Heart right ventricle (tissue), 16 donors: ENCODE results near the gene MBD5. TPM values are rescaled to one million over a fixed set of nuclear protein-coding genes. Genes with fewer than 3 reads are reported as not detected.

Source experiments
- ATAC-seq, 8 donors: fragments of 200-7000 bp; cut with Tn5 transposase; one replicate each; pipeline ENCODE4 v1.9.1; 2020; ENCODE audit warnings: mild to moderate bottlenecking in 8 of 8, moderate library complexity in 8 of 8, moderate number of reproducible peaks in 1 of 8
- DNase-seq, 2 donors: peaks; one replicate each; pipeline ENCODE4 v3.0.0-alpha.2; 2020
- H3K27ac ChIP-seq, 10 donors: fragments of 200-600 bp; sonication (generic) in 2 of 10; one replicate each; pipeline versions ENCODE4 v1.5.0 to v1.8.0; 2020 to 2022; ENCODE audit warnings: mild to moderate bottlenecking in 3 of 10
- H3K27me3 ChIP-seq, 7 donors: fragments of 200-600 bp; one replicate each; pipeline ENCODE4 v1.8.0; 2021 to 2022; ENCODE audit warnings: mild to moderate bottlenecking in 2 of 7
- H3K36me3 ChIP-seq, 9 donors: fragments of 200-600 bp; sonication (generic) in 1 of 9; one replicate each; pipeline versions ENCODE4 v1.5.0 to v1.8.0; 2020 to 2022; ENCODE audit warnings: mild to moderate bottlenecking in 2 of 9
- H3K4me1 ChIP-seq, 9 donors: fragments of 200-600 bp; sonication (generic) in 1 of 9; one replicate each; pipeline versions ENCODE4 v1.5.0 to v1.8.0; 2020 to 2022; ENCODE audit warnings: mild to moderate bottlenecking in 4 of 9
- H3K4me3 ChIP-seq, 10 donors: fragments of 200-600 bp; sonication (generic) in 2 of 10; one replicate each; pipeline versions ENCODE4 v1.5.0 to v1.8.0; 2020 to 2022; ENCODE audit warnings: mild to moderate bottlenecking in 7 of 10, moderate library complexity in 2 of 10
- H3K9me3 ChIP-seq, 11 donors: fragments of 200-600 bp in 10 of 11; sonication (generic) in 2 of 11; one replicate each; pipeline versions ENCODE4 v1.5.0 to v1.8.0; 2013 to 2022; ENCODE audit warnings: mild to moderate bottlenecking in 2 of 11, control low read depth in 1 of 11, moderate library complexity in 1 of 11
- CTCF ChIP-seq, 9 donors: fragments of 200-600 bp; sonication (generic) in 2 of 9; IDR thresholded peaks; one replicate each; pipeline versions ENCODE4 v1.5.0 to v1.8.0; 2021 to 2022; ENCODE audit warnings: antibody characterized with exemption in 9 of 9, mild to moderate bottlenecking in 5 of 9, moderate library complexity in 1 of 9
- WGBS, 2 donors: extraction: QIAGEN DNeasy Blood & Tissue Kit; methylation state at CpG; one replicate each; pipeline ENCODE4 v1.1.7; 2013; ENCODE audit warnings: inconsistent platforms in 1 of 2; 5-methylcytosine and 5-hydroxymethylcytosine counted together
- intact Hi-C, 10 donors: fragments of 100-400 bp; cut with DNase I; formaldehyde crosslinking; loops; one replicate each; pipeline versions ENCODE4 v1.11.1 to v1.14.2; 2022
- polyA plus RNA-seq, 2 donors: library from polyadenylated mRNA; stranded (reverse); fragments of 200-250 nt; gene quantifications; one replicate each; pipeline ENCODE4 v1.2.3, GENCODE V29; 2013
- total RNA-seq, 10 donors: library from RNA; stranded (reverse); fragmentation: NEBNext Ultra II Directional in 3 of 10; extraction: Animal tissue kit (Norgen Biotek cat#: 25700) in 3 of 10; gene quantifications; one replicate each; pipeline versions ENCODE4 v1.2.1 to v1.2.4, GENCODE V29; 2021 to 2023
- donor health status: Arrhythmogenic right ventricular cardiomyopathy.
- donor health status: ischemic (EF 13 %, LVEDD 7.1; RV severe dilation, severe dysfunction).
- donor health status: healthy with polysubstance abuse.
- donor health status: DM: no; HTN: yes; CAD: no.
- donor health status: DM: no; HTN: no; CAD: no.
- donor health status: ischemic (EF 25% LVEDD 6.9; RV normal size, moderate dysfunction).
- donor health status: ischemic (EF 25% LVEDD 5.7; RV mildly dilated, moderate dysfunction).
- donor health status: healthy.
- donor health status: DM: yes; HTN: yes; CAD: no.
- donor health status: Ischemic cardiomyopathy.
- donor health status: ischemic (EF 35%, LVEDD 5.7; RV mildly dilated, moderate dysfunction).
- donor health status: nonischemic (EF 11% LVEDD 7.7; RV severe dilation, severe dysfunction).
- donor health status: DM: yes; HTN: yes; CAD: no.
- donor health status: PGD.
- donor health status: ischemic (EF 29% LVEDD 5.4; RV normal size, mild dysfunction).
- donor health status: nonischemic (EF 23%, LVEDD 6.1; RV moderate dilation, normal function).

The MBD5 gene
- total and polyA plus RNA-seq, 12 donors, result 3.4 to 39.8 (median 35.2) TPM

- intact Hi-C loops, result no loop called here
- no peaks in the 10 kb centered on the region for H3K9me3 ChIP-seq
- peak overlapping the region in 1 of 10 donors; percentile 58 for H3K27ac ChIP-seq
- TF ChIP-seq CTCF (IDR thresholded peaks at IDR 0.05), result no peak
- peak in 1 of 8 donors; percentile 22 for ATAC-seq
- no peaks in the 10 kb centered on the region for H3K27me3 ChIP-seq
- 85 to 96% methylated on average over 1 of the region's 1 CpG for WGBS, 2 donors
- no peak for DNase-seq
- peaks cover 0 to 17% (median 0%) of the 10 kb centered on the region in 9 donors for H3K4me1 ChIP-seq
- H3K36me3 ChIP-seq, result no peaks in the 10 kb centered on the region
- H3K4me3 ChIP-seq, result no peak overlapping the region
Measured at GRCh38 chr2:148546270-148546669, 525.4 kb downstream of the MBD5 start.

GRCh38 chr2:148548716-148549400, 528.0 kb downstream of the MBD5 start:
- H3K36me3 ChIP-seq, result no peaks in the 10 kb centered on the region
- intact Hi-C loops, result no loop called here
- no peaks in the 10 kb centered on the region for H3K9me3 ChIP-seq
- no peaks in the 10 kb centered on the region for H3K27me3 ChIP-seq
- no peak overlapping the region for H3K27ac ChIP-seq
- no peak for TF ChIP-seq CTCF (IDR thresholded peaks at IDR 0.05)
- DNase-seq, result no peak
- WGBS, 2 donors, result 85 to 91% methylated on average over 7 of the region's 7 CpGs
- H3K4me3 ChIP-seq, result no peak overlapping the region
- ATAC-seq, result no peak
- peaks cover 0 to 27% (median 4%) of the 10 kb centered on the region in 9 donors for H3K4me1 ChIP-seq

- peak in 2 of 8 donors; percentile 34 to 58 for ATAC-seq
- H3K27ac ChIP-seq, result peak overlapping the region in 1 of 10 donors; percentile 69
- no peak for TF ChIP-seq CTCF (IDR thresholded peaks at IDR 0.05)
Measured at GRCh38 chr2:148552675-148553331, 531.9 kb downstream of the MBD5 start.

GRCh38 chr2:148553332-148553887, 532.5 kb downstream of the MBD5 start:
- no peak for DNase-seq
- intact Hi-C loops, result no loop called here
- Histone ChIP-seq H3K27ac (peak overlapping the region in 1 of 10 donors; percentile 69), H3K36me3 (no peaks in the 10 kb centered on the region), H3K27me3 (no peaks in the 10 kb centered on the region), H3K4me3 (peak overlapping the region in 7 of 10 donors; percentile 31 to 58 (median 43)), H3K4me1 (peaks cover 0 to 11% (median 4%) of the 10 kb centered on the region in 9 donors), H3K9me3 (peaks cover 0 to 5% (median 0%) of the 10 kb centered on the region in 11 donors)
- no peak for TF ChIP-seq CTCF (IDR thresholded peaks at IDR 0.05)
- no peak for ATAC-seq
- 82 to 85% methylated on average over 7 of the region's 7 CpGs for WGBS, 2 donors

More at GRCh38 chr2:148552675-148553331, 531.9 kb downstream of the MBD5 start:
- intact Hi-C loops, result no loop called here
- no peak for DNase-seq
- Histone ChIP-seq H3K4me1 (peaks cover 0 to 11% (median 4%) of the 10 kb centered on the region in 9 donors), H3K27me3 (no peaks in the 10 kb centered on the region), H3K36me3 (no peaks in the 10 kb centered on the region), H3K9me3 (peaks cover 0 to 2% (median 0%) of the 10 kb centered on the region in 11 donors), H3K4me3 (peak overlapping the region in 9 of 10 donors; percentile 14 to 58 (median 43))
- WGBS, 2 donors, result 57 to 77% methylated on average over 9 of the region's 9 CpGs
